ENCODE results near the gene RNF26. TPM values are rescaled to one million over a fixed set of nuclear protein-coding genes. Genes with fewer than 3 reads are reported as not detected.

RNF26 gene
- total and polyA plus RNA-seq, 2 of the 13 experiments (the other 11 are each of a cell fraction or from before 2014, with no cell fraction given) = 11.9 to 26.3 TPM

- peak; percentile 37; the same call in 1 of the 2 replicates for TF ChIP-seq ZNF609 (CRISPR knock-in tag; IDR thresholded peaks at IDR 0.05; ENCODE audit: borderline replicate concordance)
- no peak for TF ChIP-seq ATF1 (CRISPR knock-in tag; IDR thresholded peaks at IDR 0.05)
- TF ChIP-seq SKIL (CRISPR knock-in tag; IDR thresholded peaks at IDR 0.05; ENCODE audit: borderline replicate concordance) = peak; percentile 27; the same call in 1 of the 2 replicates
- no peak for TF ChIP-seq ZFP37 (CRISPR knock-in tag; IDR thresholded peaks at IDR 0.05; ENCODE audit: borderline replicate concordance)
- TF ChIP-seq MEIS2 (CRISPR knock-in tag; IDR thresholded peaks at IDR 0.05) = 0 out of 2 replicates have a peak, but pooled peaks have one; percentile 55
- no peak for TF ChIP-seq PREB (CRISPR knock-in tag; IDR thresholded peaks at IDR 0.05)
- no peak for TF ChIP-seq HNF1A (IDR thresholded peaks at IDR 0.05; ENCODE audit: low read depth)
- TF ChIP-seq HNF1A (CRISPR knock-in tag; IDR thresholded peaks at IDR 0.05; ENCODE audit: borderline replicate concordance) = peak; percentile 66; the same call in 1 of the 2 replicates
- TF ChIP-seq TAF1 (CRISPR knock-in tag; IDR thresholded peaks at IDR 0.05) = peak; percentile 36; the same call in 1 of the 2 replicates
- no peak for TF ChIP-seq MAFF (IDR thresholded peaks at IDR 0.05; ENCODE audit: low read depth, low read length)
- TF ChIP-seq CENPBD1 (CRISPR knock-in tag; IDR thresholded peaks at IDR 0.05; ENCODE audit: borderline replicate concordance, low read depth) = no peak
- no peak for TF ChIP-seq TCF7L2 (IDR thresholded peaks at IDR 0.05; ENCODE audit: low read depth, low read length)
- TF ChIP-seq MED13 (CRISPR knock-in tag; IDR thresholded peaks at IDR 0.05) = peak; percentile 71
- TF ChIP-seq GLI4 (CRISPR knock-in tag; IDR thresholded peaks at IDR 0.05; ENCODE audit: borderline replicate concordance) = no peak
- no peak for TF ChIP-seq CENPT (CRISPR knock-in tag; IDR thresholded peaks at IDR 0.05; ENCODE audit: low read depth)
Measured at GRCh38 chr11:119376197-119376847, 42.0 kb downstream of the RNF26 start (continued).
